ENCODE data around the gene PFDN5. TPM values are rescaled to one million over a fixed set of nuclear protein-coding genes. Genes with fewer than 3 reads are reported as not detected.
A peak's percentile ranks its signal among the peaks of the same experiment; 100 is the strongest.

PFDN5 gene
- total and polyA plus RNA-seq, 4 donors, result 118 to 245 (median 206) TPM

- H3K36me3 ChIP-seq (ENCODE audit: control insufficient read depth in 4 of 4, insufficient read depth in 3 of 4, low read depth in 1 of 4, low read length in 3 of 4), result peaks cover 0 to 3% (median 1%) of the 10 kb centered on the region in 4 donors
- H3K9me3 ChIP-seq (ENCODE audit: control insufficient read depth in 4 of 4, low read length in 3 of 4), result no peaks in the 10 kb centered on the region
- peak overlapping the region in 1 of 2 donors; percentile 37 for H3K27ac ChIP-seq (ENCODE audit: low read depth in 1 of 2, low read length in 2 of 2)
- H3K9ac ChIP-seq (ENCODE audit: low read depth in 1 of 2, low read length in 2 of 2), result no peak overlapping the region
- H3K4me1 ChIP-seq (ENCODE audit: control insufficient read depth in 4 of 4, insufficient read depth in 4 of 4, low read length in 3 of 4), result peaks cover 4 to 12% (median 11%) of the 10 kb centered on the region in 4 donors
- no peaks in the 10 kb centered on the region for H3K27me3 ChIP-seq (ENCODE audit: control insufficient read depth in 4 of 4, insufficient read depth in 4 of 4, low read length in 3 of 4)
- WGBS, result 49% methylated on average over 9 of the region's 9 CpGs
- DNase-seq (ENCODE audit: low spot score), result no peak
- TF ChIP-seq RAD21 (IDR thresholded peaks at IDR 0.05), result no peak
- no peak for TF ChIP-seq TAF1 (conservative IDR thresholded peaks at IDR 0.05)
- TF ChIP-seq NR2F2 (IDR thresholded peaks at IDR 0.05), result no peak
- no peak for TF ChIP-seq GABPA (IDR thresholded peaks at IDR 0.05 in 1 of 2, conservative IDR thresholded peaks at IDR 0.05 in 1 of 2)
- TF ChIP-seq FOXA1 (IDR thresholded peaks at IDR 0.05), result peak; percentile 21
- TF ChIP-seq ZBTB33 (IDR thresholded peaks at IDR 0.05), result no peak
- peak; percentile 36 for TF ChIP-seq FOXA2 (IDR thresholded peaks at IDR 0.05)
- peak in 1 of 2 donors; percentile 39 for TF ChIP-seq RXRA (IDR thresholded peaks at IDR 0.05)
- TF ChIP-seq HNF4A (conservative IDR thresholded peaks at IDR 0.05), result no peak
- TF ChIP-seq HNF4G (IDR thresholded peaks at IDR 0.05), result no peak
- TF ChIP-seq YY1 (IDR thresholded peaks at IDR 0.05), result no peak
- TF ChIP-seq EGR1 (IDR thresholded peaks at IDR 0.05; ENCODE audit: low read depth in 2 of 2), result no peak
- TF ChIP-seq SP1 (IDR thresholded peaks at IDR 0.05), result peak; percentile 40
- TF ChIP-seq ATF3 (IDR thresholded peaks at IDR 0.05), result peak; percentile 41
- no peak for TF ChIP-seq CTCF (IDR thresholded peaks at IDR 0.05; ENCODE audit: low read depth, low read length, missing input control)
- no peak for TF ChIP-seq MAX (IDR thresholded peaks at IDR 0.05)
- TF ChIP-seq REST (IDR thresholded peaks at IDR 0.05), result no peak
- TF ChIP-seq JUND (IDR thresholded peaks at IDR 0.05), result no peak
- peak overlapping the region; percentile 14 to 27 (median 20) for H3K4me3 ChIP-seq (ENCODE audit: low read depth in 1 of 3, low read length in 3 of 3)
Measured at GRCh38 chr12:53279888-53280498, 15.3 kb upstream of the PFDN5 start.

All from liver (tissue), 9 donors.